Mucosa of descending colon (tissue), 3 donors: ENCODE measurements around the gene ZNF831. TPM values are rescaled to one million over a fixed set of nuclear protein-coding genes. Genes with fewer than 3 reads are reported as not detected.
A peak's percentile ranks its signal among the peaks of the same experiment; 100 is the strongest.

Source experiments
- ATAC-seq: fragments of 200-7000 bp; cut with Tn5 transposase; one replicate; pipeline ENCODE4 v1.9.1; 2020; ENCODE audit warnings: mild to moderate bottlenecking, moderate library complexity
- DNase-seq, 3 donors: peaks; one replicate each; pipeline ENCODE4 v3.0.0-alpha.2; 2020
- H3K36me3 ChIP-seq: fragments of 200-600 bp; one replicate; pipeline ENCODE4 v1.8.0; 2021; ENCODE audit warnings: low read depth, mild to moderate bottlenecking
- H3K4me1 ChIP-seq: fragments of 200-600 bp; one replicate; pipeline ENCODE4 v1.8.0; 2021; ENCODE audit warnings: low read depth, mild to moderate bottlenecking
- H3K4me3 ChIP-seq: fragments of 200-600 bp; one replicate; pipeline ENCODE4 v1.8.0; 2021; ENCODE audit warnings: mild to moderate bottlenecking
- H3K9me3 ChIP-seq: fragments of 200-600 bp; one replicate; pipeline ENCODE4 v1.8.0; 2021; ENCODE audit warnings: mild to moderate bottlenecking
- CTCF ChIP-seq: fragments of 200-600 bp; IDR thresholded peaks from one replicate; pipeline ENCODE4 v1.8.0; 2022; ENCODE audit warnings: antibody characterized with exemption, mild to moderate bottlenecking
- intact Hi-C, 2 donors: fragments of 100-400 bp; cut with DNase I in 1 of 2; cut with micrococcal nuclease in 1 of 2; formaldehyde crosslinking; loops; one replicate each; pipeline versions ENCODE4 v1.11.0 to v1.11.1; 2022; cut with DNase I, micrococcal nuclease
- total RNA-seq, 3 donors: library from RNA; stranded (reverse); fragmentation: NEBNext Ultra II Directional in 2 of 3; extraction: Animal tissue kit (Norgen Biotek cat#: 25700) in 2 of 3; gene quantifications; one replicate each; pipeline versions ENCODE4 v1.2.1 to v1.2.4, GENCODE V29; 2021 to 2023
- donor health status: DM: no; HTN: no; CAD: no; lungs with moderate emphysema.
- donor health status: DM: no; HTN: no; CAD: no.
- donor health status: DM: no; HTN: yes; CAD: no.

The ZNF831 gene
- total RNA-seq, 3 donors from 2014 or later, result 0.38 to 0.89 (median 0.57) TPM

- intact Hi-C loops, result no loop called here
- H3K9me3 ChIP-seq, result no peaks in the 10 kb centered on the region
- DNase-seq, result no peak
Measured at GRCh38 chr20:59158673-59159072, 4.9 kb upstream of the ZNF831 start.

GRCh38 chr20:59159091-59159490 lies 4.5 kb upstream of the ZNF831 start:
- intact Hi-C loops, result no loop called here
- DNase-seq (no peak), ATAC-seq (no peak)
- H3K4me1 ChIP-seq, result peaks cover 3% of the 10 kb centered on the region
- H3K36me3 ChIP-seq, result no peaks in the 10 kb centered on the region
- TF ChIP-seq CTCF, result no peak
- H3K4me3 ChIP-seq, result no peak overlapping the region
- H3K9me3 ChIP-seq, result no peaks in the 10 kb centered on the region

More at GRCh38 chr20:59158673-59159072, 4.9 kb upstream of the ZNF831 start:
- Histone ChIP-seq H3K4me1 (peaks cover 3% of the 10 kb centered on the region), H3K36me3 (no peaks in the 10 kb centered on the region), H3K4me3 (no peak overlapping the region)
- ATAC-seq, result no peak
- no peak for TF ChIP-seq CTCF

- ATAC-seq (peak; percentile 75), DNase-seq (peak in 2 of 3 donors; percentile 62 to 65)
- H3K36me3 ChIP-seq, result no peaks in the 10 kb centered on the region
- H3K4me1 ChIP-seq, result peaks cover 3% of the 10 kb centered on the region
- H3K4me3 ChIP-seq, result no peak overlapping the region
- no peak for TF ChIP-seq CTCF
- no peaks in the 10 kb centered on the region for H3K9me3 ChIP-seq
- intact Hi-C loops, result no loop called here
Measured at GRCh38 chr20:59159493-59160376, 3.9 kb upstream of the ZNF831 start.

GRCh38 chr20:59160389-59161115 lies 3.1 kb upstream of the ZNF831 start:
- Histone ChIP-seq H3K4me3 (no peak overlapping the region), H3K4me1 (peaks cover 8% of the 10 kb centered on the region), H3K36me3 (no peaks in the 10 kb centered on the region), H3K9me3 (no peaks in the 10 kb centered on the region)
- peak in 1 of 3 donors; percentile 64 for DNase-seq
- intact Hi-C loops, result no loop called here
- ATAC-seq, result peak; percentile 25
- no peak for TF ChIP-seq CTCF

- ATAC-seq (no peak), DNase-seq (no peak)
- TF ChIP-seq CTCF, result no peak
- Histone ChIP-seq H3K9me3 (no peaks in the 10 kb centered on the region), H3K4me1 (peaks cover 13% of the 10 kb centered on the region), H3K4me3 (no peak overlapping the region), H3K36me3 (no peaks in the 10 kb centered on the region)
- intact Hi-C loops, result no loop called here
Measured at GRCh38 chr20:59161721-59162120, 1.9 kb upstream of the ZNF831 start.
